HG02970 (cell line): ENCODE measurements around the gene DDX1.
"Not testable (repeated sequence)": the region's sequence is repeated elsewhere in the genome, so short reads cannot be mapped to it uniquely, and the experiment has no call there.

Experiments
- ATAC-seq: cut with Tn5 transposase; IDR thresholded peaks from one replicate; pipeline ENCODE4 v1.9.1; 2021; ENCODE audit warnings: mild to moderate bottlenecking, moderate library complexity, moderate number of reproducible peaks; ENCODE audit not compliant: unreplicated experiment, low FRiP score

The DDX1 gene

DNA sequence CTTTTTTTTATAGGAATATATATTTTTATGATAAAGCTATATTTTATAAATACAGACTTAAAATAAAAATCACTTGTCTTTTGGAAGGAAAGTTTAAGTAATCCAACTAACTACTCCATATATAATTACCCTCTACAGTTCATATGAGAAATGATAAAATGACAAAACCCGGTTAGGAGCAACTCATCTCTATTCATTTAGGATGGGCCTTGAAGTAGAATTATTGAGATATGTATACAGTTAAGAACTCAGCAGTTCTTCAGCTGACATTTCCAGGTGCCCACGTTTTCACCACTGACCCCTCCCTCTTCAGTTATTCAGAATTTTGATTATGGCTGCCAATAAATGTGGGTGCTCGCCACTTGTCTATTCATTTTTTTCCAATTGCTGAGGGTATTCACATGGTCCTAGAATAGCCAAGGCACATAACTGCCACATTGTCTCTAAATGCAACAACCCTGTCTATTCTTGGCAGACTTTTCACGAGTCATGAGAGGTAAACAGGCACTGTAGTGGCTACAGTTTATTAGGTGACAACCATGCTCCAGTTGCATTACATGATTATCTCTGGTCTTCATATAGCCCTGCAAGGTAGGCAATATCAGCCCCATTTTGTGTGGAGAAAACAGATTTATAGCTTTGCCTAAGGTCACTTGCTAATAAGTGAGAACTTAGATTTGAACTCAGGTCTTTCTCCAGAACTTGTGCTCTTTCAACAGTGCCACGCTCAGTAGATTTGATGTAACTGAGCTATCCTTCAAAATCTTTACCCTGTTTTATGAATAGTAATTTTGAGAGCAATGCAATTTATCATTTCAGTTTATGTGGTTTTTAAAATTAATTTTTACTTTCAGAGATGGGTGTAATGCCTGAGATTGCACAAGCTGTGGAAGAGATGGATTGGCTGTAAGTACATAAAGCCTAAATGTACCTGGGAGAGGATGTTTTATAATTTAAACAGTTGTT lies 2.9 kb downstream of the DDX1 start:
- ATAC-seq: no peak

DNA sequence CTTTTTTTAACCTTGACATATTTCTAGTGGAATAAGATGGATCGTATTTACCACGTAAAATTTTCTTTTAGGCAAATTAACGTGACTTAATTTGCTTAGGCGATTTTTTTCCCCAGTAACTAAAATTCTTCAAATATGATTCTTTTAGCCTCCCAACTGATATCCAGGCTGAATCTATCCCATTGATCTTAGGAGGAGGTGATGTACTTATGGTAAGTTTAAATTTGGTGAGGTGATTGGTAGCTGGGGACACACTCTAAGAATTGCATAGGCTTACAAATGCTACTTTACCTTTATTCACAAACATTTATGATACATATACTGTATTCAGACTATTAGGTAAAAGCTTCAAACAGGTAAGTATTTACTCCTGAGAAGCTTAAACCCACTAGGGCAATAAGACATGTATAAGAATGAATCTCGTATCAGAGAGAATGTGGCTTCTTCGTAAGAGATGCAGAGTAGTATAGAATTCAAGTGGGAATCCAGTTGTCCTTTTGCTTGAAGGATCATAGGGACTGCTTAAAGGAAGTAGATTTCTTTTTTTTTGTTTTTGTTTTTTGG lies 3.8 kb downstream of the DDX1 start:
- ATAC-seq: no peak

- ATAC-seq: no peak
Measured at GRCh38 chr2:15595936-15596335, 4.3 kb downstream of the DDX1 start.

- no peak for ATAC-seq
Measured at GRCh38 chr2:15596350-15596749, 4.7 kb downstream of the DDX1 start.

- no peak for ATAC-seq
Measured at GRCh38 chr2:15596968-15597367, 5.3 kb downstream of the DDX1 start.

- no peak for ATAC-seq
Measured at GRCh38 chr2:15599994-15600393, 8.3 kb downstream of the DDX1 start.

- ATAC-seq: no peak
Measured at GRCh38 chr2:15601681-15602080, 10.0 kb downstream of the DDX1 start.

GRCh38 chr2:15602393-15602792 lies 10.7 kb downstream of the DDX1 start:
- no peak for ATAC-seq

- no peak for ATAC-seq
Measured at GRCh38 chr2:15603044-15603765, 11.5 kb downstream of the DDX1 start.

DNA sequence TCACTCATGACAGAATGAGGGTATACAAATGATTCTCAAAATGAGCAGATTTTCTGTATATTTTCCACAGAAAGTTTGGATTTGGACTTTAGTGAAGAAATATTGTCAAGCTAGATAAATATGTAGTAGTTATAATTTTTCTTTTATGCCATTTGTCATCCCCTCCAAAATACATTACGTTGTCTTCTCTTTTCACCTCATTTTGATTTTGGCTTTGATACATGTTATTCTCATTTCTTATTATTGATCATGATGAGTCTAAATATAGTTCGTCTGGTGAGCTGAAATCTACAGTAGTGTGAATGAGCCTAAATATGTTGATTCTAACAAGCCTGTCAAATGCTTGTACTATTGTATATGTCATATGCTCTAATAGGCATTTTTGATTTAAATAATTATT lies 12.3 kb downstream of the DDX1 start:
- ATAC-seq: no peak

DNA sequence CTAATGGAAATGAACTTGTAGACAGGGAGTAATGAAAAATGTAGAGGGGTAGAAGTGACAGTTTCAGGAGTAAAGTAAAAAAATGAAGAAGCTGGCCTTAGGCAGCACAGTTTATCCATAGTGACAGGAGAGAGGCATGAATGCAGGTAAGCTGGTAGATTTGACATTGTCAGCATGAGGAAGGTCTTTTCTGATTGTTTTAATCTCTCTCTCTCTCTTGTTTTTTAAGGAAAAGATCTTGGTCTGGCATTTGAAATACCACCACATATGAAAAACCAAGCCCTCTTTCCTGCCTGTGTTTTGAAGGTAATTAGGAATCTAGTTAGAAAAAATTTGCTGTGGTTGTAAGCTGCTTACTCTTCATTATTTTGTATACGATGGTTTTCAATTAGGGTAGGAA lies 14.1 kb downstream of the DDX1 start:
- no peak for ATAC-seq

GRCh38 chr2:15606481-15607441 lies 15.1 kb downstream of the DDX1 start:
- no peak for ATAC-seq

DNA sequence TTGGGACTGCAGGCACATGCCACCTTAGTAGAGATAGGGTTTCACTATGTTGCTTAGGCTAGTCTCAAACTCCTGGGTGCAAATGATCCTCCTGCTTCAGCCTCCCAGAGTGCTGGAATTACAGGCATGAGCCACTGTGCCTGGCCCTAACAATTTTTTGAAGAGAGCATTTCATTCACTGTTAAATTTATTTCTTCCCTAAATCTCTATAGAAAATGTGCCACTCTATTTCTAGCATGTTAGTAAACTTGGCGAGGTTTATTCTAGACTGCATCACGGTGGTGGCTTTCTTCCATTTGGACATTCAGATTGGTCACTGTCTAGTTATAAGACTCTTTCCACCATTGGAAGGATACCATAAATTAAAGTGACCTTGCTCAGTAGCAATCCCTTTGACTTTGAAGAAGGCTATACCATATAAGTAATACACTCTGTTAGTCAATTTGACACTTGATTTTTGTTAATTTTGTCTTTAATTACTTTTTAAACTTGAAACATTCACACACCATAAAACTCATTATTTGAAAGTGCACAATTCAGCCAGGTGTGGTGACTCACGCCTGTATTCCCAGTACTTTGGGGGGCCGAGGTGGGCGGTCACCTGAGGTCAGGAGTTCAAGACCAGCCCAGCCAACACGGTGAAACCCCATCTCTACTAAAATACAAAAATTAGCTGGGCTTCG lies 16.2 kb downstream of the DDX1 start:
- ATAC-seq: no peak

DNA sequence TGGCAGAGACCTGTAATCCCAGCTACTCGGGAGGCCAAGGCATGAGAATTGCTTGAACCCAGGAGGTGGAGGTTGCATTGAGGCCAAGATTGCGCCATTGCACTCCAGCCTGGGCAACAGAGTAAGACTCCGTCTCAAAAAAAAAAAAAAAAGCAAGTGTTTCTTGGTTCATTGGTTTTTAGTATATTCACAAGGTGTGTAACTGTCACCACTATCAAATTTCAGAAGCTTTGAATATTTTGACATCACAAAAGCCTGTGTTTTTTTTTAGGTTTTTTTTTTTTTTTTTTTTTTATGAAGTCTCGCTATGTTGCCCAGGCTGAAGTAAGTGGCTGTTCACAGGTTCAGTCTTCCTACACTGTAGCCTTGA lies 16.7 kb downstream of the DDX1 start:
- no peak for ATAC-seq

DNA sequence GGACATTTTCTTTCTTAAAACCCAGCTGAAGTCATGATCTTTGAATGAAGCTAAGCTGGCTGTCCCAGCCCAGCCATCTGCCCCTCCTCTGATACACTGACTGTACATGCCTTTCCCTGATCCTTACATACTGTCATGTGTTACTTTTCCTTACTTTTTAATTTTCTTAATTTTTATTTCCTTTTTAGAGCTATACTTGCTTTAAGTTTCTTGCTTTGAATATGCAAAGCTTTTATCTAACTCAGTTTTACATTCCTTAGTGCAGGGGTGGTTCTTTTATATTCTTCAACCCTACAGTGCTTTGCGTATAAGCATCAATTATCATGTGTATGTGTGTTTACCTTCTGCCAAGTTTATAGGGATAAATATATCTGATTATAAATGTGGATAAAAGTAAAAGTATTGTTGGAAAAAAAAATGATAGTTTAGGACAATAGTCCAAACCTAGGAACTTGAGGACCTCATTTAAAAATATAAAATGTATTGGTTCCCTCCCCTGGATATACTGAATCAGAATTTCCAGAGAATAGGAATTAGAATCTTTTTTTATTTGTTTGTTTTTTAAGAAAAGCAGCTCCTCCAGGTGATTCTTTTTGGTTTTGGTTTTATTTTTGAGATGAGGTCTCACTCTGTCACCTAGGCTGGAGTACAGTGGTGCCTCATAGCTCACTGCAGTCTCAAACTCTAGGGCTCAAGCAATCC lies 17.8 kb downstream of the DDX1 start:
- ATAC-seq: no peak

- no peak for ATAC-seq
Measured at GRCh38 chr2:15610430-15610952, 18.8 kb downstream of the DDX1 start.

GRCh38 chr2:15612101-15612500 lies 20.4 kb downstream of the DDX1 start:
- not testable (repeated sequence) for ATAC-seq

- ATAC-seq: no peak
Measured at GRCh38 chr2:15613736-15614429, 22.2 kb downstream of the DDX1 start.
